HG03196 (cell line): ENCODE data around the gene TSPAN5.
"Not testable (repeated sequence)": the region's sequence is repeated elsewhere in the genome, so short reads cannot be mapped to it uniquely, and the experiment has no call there.

Experiments
- ATAC-seq: cut with Tn5 transposase; IDR thresholded peaks from one replicate; pipeline ENCODE4 v1.9.1; 2021; ENCODE audit not compliant: unreplicated experiment

TSPAN5 gene

DNA sequence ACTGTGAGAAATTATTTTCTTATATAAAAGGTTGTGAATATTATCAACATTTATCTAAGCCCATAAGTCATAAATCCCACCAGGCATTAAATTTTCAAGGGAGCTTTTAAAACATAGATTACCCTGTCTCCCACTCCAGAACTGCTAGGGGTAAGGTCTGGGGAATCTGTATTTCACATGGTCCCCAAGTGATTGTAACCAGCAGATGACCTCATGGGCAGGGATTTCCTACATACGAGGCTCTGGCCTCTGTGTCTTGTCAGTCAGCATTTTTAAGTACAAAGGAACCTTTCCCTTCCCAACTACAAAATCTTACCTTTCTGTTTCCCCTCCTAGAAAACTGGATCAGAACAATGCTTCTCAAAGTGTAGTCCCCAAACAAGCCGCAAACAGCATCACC is 188.6 kb downstream of the TSPAN5 start:
- ATAC-seq: no peak

GRCh38 chr4:98468709-98469108 is 189.7 kb downstream of the TSPAN5 start:
- ATAC-seq: no peak

- ATAC-seq: peak; percentile 93
Observed at GRCh38 chr4:98467627-98468072, 190.8 kb downstream of the TSPAN5 start.

- ATAC-seq: no peak
Observed at GRCh38 chr4:98466868-98467599, 191.4 kb downstream of the TSPAN5 start.

DNA sequence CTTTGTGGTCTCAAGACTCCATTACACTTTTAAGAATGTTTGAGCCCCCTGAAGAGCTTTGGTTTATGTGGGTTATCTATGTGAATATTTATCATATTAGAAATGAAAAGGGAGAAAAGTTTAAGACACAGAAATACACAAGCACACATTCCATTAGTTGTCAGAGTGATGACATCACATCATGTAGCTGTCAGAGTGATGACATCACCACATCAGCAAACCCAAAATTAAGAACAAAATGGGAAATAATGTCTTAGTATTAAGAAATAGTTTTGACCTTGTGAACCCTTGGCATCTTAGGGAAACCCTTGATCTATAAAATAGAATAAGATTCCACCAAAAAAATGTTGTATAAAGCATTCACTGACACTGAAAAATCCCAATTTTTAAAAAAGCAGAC is 195.9 kb downstream of the TSPAN5 start:
- no peak for ATAC-seq

GRCh38 chr4:98461121-98461865 is 197.1 kb downstream of the TSPAN5 start:
- ATAC-seq: not testable (repeated sequence)

DNA sequence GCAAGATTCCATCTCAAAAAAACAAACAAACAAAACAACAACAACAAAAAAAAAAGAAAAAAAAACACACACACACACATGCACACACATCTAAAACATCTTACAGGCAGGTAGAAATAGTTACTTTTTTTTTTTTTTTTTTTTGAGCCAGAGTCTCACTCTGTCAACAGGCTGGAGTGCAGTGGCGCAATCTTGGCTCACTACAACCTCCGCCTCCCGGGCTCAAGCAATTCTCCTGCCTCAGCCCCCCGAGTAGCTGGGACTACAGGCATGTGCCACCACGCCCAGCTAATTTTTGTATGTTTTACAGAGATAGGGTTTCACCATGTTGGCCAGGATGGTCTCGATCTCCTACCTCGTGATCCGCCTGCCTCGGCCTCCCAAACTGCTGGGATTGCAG is 201.0 kb downstream of the TSPAN5 start:
- ATAC-seq: not testable (repeated sequence)

DNA sequence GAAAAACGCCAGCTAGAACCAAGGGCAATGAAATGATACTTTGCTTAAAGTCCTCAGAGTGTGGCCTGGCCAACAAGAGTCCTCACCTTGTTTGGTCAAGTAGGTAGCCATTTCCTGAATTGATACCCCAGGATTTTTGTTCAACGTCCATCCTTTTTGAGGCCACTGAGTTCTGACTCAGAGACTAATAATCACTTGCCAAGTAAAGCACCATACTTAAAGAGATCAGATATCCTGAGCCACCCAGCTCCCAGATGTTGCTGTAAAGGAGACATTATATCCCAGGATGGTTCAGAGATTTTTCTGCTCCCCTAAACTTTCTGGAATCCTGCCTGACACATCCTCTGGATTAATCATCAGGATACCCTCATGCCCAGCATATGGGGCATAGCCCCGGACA is 206.3 kb downstream of the TSPAN5 start:
- ATAC-seq: no peak

- peak; percentile 42 for ATAC-seq
Observed at GRCh38 chr4:98448908-98449307, 209.5 kb downstream of the TSPAN5 start.

DNA sequence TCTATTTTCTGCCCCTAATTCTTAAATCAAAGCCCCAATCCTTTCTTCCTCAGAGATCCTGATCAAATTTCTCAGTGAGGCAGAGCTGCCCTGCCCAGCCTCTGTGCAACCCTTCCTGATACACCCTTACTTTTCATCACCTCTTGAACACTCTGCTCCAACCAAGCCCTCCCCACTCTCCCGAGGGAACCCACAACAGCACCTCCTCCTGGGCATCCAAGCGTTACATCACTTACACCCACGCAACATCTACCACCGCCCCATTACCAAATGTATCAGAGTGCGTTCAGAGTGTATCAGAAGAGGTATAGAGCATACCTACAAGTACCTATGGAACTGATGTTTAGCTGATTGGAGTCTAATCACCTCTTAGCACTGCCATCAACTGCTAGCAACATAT is 210.8 kb downstream of the TSPAN5 start:
- no peak for ATAC-seq

- ATAC-seq: peak; percentile 72
Observed at GRCh38 chr4:98446499-98447375, 211.7 kb downstream of the TSPAN5 start.

GRCh38 chr4:98444371-98444770 is 214.0 kb downstream of the TSPAN5 start:
- no peak for ATAC-seq

DNA sequence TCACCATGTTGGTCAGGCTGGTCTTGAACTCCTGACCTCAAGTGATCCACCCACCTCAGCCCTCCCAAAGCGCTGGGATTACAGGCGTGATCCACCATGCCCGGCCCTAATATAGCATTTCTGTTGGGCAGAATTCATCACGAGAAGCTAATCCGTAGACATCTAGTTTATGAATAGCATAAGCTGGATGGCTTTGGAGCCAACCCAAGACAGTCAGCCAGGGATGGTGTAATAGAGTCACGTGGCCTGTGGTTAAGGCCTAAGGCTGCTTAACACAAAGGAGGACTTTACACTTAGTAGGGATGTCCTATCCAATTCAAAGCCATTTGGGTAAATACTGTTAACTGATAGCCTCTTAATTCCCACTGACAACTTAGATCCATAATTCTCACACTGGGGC is 223.6 kb downstream of the TSPAN5 start:
- ATAC-seq: no peak

GRCh38 chr4:98433691-98434090 is 224.7 kb downstream of the TSPAN5 start:
- no peak for ATAC-seq

DNA sequence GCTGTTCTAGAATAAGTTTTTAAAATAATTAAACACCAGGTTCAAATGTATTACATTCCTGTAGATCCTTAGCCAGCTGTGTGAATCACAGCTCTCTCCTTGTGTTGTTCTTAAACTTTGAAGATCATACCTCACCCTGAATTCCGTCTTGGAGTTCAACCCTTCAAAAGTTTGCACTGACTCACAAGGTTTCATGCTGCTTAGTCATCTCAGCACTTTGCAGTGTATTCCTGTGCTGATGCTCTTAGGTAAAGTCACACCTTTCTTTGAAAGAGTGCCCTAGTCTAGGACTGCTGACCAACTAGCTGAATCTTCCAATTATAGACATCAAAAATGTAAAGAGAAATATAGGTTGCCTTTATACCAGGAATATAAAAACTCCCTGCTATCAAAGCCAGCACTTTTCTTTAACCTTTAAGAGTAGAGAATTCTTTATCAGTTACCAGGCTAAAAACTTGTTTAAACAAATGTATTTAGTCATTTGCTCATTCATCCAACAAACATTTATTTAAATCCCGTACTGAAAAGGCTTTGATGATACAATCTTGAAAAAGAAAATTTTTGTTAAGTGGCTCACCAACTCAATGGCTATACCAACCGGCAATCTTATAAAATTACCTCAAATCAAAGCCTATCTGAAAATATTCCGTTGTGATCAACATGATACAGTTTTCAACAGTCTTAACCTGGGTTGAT is 227.6 kb downstream of the TSPAN5 start:
- no peak for ATAC-seq

- no peak for ATAC-seq
Observed at GRCh38 chr4:98423009-98423408, 235.4 kb downstream of the TSPAN5 start.

- ATAC-seq: no peak
Observed at GRCh38 chr4:98421111-98421510, 237.3 kb downstream of the TSPAN5 start.
